NCI-H1694 treated with DMSO at 0.1 percent for 48 hours (cell line): ENCODE measurements around the gene NADSYN1.

Experiments used
- DNase-seq: peaks from one replicate; lab custom pipeline; 2025; lab: John Stamatoyannopoulos, UW

The NADSYN1 gene

DNA sequence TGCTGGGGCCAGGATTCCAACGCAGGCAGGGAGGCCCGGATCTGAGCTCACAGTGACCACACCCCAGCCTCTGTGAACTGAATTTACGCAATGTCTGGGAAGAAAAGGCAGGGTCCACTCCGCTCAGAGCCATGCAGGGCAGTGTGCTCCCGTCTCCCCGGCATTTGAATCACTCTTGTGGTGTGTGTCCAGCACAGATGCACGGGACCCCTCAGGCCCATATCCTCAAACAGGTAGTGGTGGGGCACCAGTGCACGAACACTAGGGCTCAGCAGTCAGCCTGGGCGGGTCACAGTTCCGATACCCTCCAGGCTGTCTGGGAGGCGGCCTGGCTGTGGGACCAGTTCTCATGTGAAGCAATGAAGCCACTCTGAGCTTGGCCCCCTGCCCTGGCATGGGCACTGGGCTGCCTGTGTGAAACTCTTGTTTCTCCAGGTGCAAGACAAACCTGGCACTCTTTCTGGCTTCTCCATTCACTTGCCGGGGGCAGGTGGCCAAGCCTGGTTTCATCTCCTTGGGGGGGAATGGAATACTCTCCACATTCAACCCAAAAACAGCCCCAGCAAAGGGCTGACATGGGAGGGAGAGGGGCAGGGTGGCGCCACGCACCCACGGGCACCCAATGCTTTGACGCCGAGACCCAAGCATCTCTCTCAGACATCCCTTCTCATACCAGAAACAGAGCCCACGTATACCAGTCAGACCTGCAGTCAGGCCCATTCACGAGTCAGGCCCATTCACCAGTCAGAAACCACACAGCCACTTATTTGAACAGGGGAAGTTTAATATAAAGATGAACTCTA is 19.2 kb upstream of the NADSYN1 start:
- DNase-seq: no peak

DNA sequence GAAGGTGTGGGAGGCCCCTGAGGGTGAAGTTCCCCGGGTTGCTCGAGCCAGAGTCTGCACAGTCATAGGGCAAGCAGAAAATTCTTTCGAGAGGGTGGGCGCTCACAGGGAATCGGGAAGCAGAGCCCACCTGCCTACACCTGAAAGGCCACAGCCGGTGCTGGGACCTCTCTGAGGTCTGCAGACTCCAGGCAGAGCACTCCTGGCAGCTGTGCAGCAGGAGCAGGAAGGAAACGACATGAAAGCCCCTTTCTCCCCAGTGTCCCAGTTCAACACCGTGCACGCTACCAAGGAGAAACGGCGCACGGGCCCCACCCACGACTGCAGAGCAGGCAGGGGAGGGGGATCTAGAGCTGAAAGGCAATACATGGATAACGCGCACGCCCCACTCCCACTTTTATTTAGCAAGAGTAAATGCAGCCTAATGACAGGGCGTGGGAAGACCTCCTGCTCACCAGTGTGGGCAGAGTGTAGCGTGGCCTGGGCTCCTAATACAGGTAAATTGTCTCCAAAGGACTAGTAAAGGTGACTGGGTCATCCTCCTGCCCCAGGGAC is 18.4 kb upstream of the NADSYN1 start:
- no peak for DNase-seq

- DNase-seq: no peak
These were observed 17.6 kb upstream of the NADSYN1 start for GRCh38 chr11:71435278-71435951.

DNA sequence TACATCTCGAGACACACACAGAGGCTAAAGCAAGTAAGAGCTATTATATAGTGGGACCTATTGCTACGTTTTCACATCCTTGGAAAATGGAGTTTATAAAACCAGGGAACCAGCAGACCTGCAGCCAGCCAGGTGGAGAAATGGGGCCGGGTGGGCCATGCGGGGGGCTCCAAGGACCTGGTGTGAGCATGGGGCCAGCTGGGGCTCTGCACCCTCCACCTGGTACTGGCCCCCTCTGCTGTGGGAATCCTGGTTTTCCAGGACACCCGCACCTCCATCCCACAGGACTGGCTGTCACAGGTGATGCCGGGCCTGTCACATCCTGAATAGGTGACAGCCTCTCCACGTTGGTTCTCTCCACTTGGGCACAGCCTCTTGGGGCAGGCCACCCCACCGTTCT is 16.1 kb upstream of the NADSYN1 start:
- no peak for DNase-seq

GRCh38 chr11:71437399-71437798 is 15.6 kb upstream of the NADSYN1 start:
- no peak for DNase-seq

GRCh38 chr11:71437879-71438278 is 15.1 kb upstream of the NADSYN1 start:
- DNase-seq: no peak

DNA sequence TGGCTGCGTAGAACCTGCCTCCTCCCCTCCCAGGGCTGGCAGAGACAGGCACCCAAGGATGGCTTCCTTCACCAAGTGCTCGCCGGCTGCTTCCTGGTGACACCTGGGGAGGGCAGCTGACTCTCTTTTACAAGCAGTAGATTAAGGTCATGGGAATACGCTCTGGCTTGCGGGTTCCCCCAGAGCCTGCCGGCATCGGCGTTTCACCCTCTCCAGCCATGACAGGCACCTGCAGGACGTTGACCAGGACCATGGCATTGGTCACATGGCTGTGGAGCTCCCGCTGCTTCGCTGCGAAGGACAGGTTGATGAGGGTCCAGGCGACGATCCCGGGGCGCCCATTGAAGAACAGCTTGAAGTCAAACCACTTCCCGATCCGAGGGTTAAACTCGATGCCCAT is 14.4 kb upstream of the NADSYN1 start:
- DNase-seq: no peak

- DNase-seq: no peak
These were observed 12.8 kb upstream of the NADSYN1 start for GRCh38 chr11:71440021-71440755.

GRCh38 chr11:71441251-71441650 is 11.8 kb upstream of the NADSYN1 start:
- no peak for DNase-seq

GRCh38 chr11:71442123-71442522 is 10.9 kb upstream of the NADSYN1 start:
- no peak for DNase-seq

GRCh38 chr11:71442880-71443279 is 10.1 kb upstream of the NADSYN1 start:
- DNase-seq: no peak

GRCh38 chr11:71443736-71444445 is 9.1 kb upstream of the NADSYN1 start:
- no peak for DNase-seq

DNA sequence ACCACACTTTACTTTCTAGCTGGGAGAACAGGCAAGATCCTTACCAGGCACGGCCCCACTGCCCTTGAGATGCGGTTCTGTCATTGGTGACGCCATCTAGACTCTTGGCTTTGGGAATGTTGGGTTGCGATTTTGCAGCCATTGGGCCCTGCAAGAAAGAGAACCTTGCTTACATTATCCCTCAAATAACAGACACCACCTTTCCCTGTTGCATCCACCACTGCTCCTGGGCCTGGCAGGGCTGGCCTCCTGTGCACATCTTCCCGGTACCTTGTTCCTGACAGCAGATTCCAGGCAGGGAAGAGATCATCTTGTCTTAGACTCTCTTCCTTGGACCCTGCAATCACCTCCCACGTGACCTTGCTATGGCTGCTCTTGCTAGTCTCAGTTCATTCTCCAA is 8.2 kb upstream of the NADSYN1 start:
- no peak for DNase-seq

DNA sequence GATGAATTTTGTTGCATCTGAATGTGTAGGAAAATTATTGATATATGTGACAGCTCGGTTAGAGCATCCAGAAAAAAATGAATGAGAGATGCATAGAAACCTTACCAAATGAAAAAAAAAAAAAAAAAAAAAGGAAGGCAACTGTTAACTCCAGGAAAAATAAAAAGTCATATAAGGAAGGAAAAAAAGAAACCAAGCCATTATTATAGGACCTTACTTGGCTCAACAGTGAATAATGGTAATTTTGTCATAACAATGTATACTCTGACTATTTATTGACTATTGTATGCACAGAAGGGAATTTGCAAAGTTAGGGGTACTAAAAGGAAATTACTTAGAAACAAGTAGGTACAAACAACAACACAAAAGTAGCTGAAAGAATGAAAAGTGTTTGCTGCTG is 6.9 kb upstream of the NADSYN1 start:
- DNase-seq: no peak

GRCh38 chr11:71446942-71447688 is 5.9 kb upstream of the NADSYN1 start:
- DNase-seq: no peak

DNA sequence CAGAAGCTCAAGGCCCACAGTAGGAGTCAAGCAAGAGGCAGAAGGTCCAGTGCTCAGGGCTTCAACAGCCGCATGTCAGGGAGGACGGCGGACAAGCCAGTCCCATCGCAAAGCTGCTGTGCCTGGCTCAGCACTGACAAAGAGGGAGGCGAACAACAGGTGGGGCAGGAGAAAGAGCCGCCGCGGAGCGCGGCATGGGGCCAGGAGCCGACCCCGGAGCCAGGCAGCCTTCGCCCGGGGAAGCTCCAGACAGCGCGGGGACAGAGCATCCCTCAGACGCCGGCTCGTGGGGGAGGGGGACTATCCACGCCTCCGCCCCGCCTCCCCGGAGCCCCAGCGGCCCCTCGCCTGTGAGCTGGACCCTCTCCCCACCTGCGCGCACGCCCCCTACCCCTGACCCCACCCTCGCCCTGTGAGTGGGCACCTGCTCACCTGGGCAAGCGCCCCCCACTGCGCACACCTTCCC is 5.2 kb upstream of the NADSYN1 start:
- no peak for DNase-seq

DNA sequence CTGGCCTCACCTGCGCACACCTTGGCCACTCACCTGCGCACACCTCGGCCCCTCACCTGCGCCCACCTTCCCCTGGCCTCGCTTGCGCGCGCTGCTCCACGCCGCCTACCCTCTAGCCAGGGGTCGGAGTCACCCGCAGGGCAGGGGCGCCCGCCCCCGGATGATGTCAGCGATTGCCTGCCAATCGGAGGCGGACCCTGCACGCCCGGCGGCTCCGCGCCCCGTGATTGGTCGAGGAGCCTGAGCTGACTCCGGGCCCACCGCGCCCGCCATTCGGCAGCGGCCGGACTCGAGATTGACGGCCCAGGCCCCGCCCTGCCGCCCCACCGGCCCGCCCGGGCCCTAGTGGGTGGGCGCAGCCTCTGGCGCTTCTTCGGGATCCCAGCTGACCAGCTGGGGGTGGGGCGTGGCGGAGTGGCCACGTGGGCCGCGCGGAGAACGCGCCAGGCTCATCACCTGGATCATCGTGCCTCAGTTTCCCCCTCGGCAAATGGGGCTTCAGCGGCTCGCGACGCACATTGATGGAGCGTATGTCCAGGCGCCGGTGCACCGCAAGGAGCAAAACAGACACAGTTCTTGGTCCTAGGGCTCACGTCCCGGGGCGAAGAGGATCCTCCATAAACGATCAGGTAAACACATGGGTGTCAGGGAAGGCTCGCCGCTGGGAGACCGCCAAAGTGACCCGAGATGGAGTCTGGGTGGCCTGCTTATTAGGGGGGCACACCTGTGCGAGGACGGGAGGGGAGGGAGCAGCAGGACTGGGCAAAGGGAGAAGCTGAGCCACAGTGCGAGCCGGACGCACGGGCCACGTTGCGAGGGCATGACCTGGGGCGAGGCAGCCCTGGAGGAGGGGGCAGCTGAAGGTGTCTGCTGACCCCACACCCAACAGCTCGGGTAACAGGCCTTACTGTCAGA is 4.5 kb upstream of the NADSYN1 start, which contains the start of gene DHCR7:
Gene DHCR7, minus strand, starts transcription at position 137 of the 915 bp plus-strand sequence. CDS start 3,441 bp downstream, outside the sequence.
- peak; percentile 75 for DNase-seq

DNA sequence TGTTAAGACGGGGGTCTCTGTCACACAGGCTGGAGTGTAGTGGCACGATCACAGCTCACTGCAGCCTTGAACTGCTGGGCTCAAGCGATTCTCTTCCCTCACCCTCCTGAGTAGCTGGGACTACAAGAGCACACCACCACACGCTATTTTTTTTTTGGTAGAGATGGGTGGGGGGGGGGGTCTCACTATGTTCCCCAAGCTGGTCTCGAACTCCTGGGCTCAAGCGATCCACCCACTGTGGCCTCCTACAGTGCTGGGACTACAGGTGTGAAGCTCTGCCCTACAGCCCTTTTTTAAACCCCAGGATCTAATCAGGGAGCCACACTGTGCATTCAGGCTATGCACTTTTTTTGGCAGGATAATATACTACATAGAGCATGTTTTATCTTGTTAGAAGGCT is 3.4 kb upstream of the NADSYN1 start:
- no peak for DNase-seq

GRCh38 chr11:71450507-71450906 is 2.5 kb upstream of the NADSYN1 start:
- DNase-seq: no peak

- no peak for DNase-seq
These were observed 2.1 kb upstream of the NADSYN1 start for GRCh38 chr11:71450939-71451338.
